NCI-H146 (cell line): Measurements from ENCODE around the gene PRG2.

Experiments
- DNase-seq: peaks from one replicate; lab custom pipeline; 2025; lab: John Stamatoyannopoulos, UW

PRG2 gene

DNA sequence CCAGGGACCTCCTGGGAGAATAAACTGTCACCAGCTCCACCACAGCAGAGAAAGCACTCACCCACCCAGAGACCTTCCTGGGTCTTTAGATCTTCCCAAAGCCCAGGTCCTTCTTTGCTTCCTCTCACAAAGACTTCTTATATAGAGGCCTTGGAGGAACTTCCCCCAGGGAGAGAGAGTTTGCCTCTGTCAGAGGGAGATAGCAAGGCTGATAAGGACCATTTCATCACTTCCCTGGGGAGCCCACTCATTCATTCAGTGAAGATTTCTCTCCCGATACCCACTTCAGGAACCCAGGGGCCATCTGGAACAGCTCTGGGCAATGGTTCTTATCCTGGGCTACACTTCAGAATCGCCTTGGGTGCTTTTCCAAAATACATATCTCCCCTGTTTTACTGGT, at the start of gene PRG2:
PRG2 (minus strand) TSS at position 116 of the 400 bp plus-strand sequence. CDS start 706 bp downstream, outside the sequence.
- no peak for DNase-seq

- no peak for DNase-seq
Observed at GRCh38 chr11:57439786-57440185, 49.3 kb upstream of the PRG2 start.

DNA sequence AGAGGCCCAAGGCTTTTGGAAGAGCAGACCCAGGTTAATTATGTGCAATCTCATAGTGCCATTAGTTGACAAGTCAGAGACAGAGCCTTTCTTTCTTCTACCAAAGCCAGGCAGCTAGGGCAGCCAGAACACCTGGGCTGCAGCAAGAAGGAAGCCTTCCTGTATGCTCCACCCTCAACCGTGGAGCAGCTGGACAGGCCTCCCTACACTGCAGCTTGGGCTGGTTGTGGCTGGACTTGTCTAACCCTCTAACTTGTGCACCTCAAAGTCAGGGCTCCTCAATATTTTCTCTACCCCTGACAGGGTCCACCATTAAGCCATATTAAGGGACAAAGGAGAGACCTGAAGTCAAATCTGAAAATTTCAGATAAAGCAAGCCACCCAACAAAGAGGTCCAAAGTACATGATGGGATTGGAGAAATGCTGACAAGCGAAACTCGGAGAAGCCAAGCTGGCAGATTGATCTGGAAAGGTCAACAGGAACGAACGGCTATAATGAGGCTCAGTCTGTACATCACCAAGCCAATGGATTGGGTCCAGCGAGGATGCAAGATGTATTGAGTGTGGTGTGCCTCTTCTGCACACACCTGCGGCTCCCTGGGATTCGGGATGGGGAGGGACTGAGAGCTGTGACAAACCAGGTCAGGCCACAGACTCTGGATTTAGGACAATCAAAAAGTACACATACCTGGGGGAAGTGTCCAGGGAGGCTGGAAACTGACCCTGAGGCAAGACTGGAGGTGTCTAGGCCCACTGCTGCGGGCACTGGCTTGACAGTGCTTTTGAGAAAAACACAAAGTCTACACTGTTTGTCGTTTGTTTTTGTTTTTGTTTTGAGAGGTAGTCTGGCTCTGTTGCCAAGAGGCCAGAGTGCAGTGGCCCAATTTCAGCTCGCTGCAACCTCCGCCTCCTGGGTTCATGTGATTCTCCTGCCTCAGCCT, 48.2 kb upstream of the PRG2 start:
- DNase-seq: no peak

DNA sequence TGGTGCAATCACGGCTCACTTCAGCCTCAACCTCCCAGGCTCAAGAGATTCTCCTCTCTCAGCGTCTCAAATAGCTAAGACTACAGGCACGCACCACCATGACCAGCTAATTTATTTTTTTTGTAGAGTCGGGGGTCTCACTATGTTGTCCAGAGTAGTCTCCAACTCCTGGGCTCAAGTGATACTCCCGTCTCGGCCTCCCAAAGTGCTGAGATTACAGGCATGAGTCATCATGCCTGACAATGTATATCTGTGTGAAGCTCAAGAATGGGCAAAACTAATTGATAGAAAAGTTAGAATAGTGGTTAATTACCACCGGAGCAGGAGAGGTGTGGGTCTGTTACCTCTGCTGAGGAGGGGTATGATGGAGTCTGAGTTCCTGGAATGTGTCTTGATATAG, 45.6 kb upstream of the PRG2 start:
- no peak for DNase-seq

DNA sequence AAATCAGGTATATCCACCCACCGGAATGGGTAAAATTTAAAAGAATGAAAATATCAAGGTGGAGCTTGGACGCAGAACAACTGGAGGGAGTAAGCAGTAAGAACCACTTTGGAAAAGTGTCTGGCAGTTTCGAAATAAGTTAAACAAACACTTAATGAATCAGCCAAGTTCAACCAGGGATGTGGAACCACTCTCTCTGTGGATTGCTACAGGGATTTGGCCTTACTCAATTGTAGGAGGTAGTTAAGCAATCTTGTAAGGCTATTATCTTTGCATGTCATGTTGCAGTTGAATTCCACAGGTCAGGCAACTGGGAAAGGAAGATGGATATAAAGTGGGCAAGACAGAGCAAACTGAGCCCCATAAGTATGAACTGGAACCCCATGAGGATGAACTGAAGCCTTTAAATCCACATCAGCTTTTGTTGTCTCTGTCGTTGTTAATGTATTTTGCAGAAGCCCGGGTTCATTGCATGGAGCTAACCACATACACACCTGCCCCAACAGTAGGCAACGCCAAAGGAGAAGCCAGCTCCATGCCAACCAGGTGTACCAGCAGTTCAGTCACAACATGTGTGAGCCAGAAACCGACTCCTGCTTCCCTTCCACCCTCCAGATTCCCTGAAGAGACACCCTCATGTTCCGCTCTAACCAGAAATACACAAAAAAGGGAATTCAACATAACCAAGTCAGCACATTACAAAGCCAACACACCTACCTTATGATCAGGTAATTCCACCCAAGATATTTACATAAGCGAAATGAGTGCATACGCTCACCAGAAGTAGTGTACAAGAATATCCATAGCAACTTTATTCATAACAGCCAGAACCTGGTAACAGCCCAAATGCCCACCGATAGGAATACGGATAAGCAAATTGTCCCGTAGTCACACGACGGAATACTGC, 44.4 kb upstream of the PRG2 start:
- DNase-seq: no peak

- no peak for DNase-seq
Observed at GRCh38 chr11:57432714-57433163, 42.3 kb upstream of the PRG2 start.

DNA sequence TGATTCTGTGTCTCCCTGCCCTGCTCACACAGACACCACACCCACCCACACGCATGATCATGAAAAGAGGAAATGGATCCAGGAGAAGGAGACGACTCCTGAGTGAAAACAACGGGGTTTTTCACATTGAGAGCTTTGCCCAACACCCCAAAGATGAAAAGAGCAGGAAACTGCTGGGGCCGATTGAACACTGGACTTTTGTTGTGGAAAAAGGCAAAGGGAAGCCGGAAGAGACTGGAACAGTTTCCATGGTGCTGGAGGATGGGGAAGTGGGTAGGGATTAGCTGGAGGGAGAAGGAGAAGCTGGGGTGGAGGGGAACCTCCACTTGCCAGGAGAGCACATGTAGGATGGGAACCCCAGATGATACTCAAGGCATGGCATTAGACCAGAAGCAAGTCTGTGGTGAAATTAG, 41.7 kb upstream of the PRG2 start:
- no peak for DNase-seq

- DNase-seq: no peak
Observed at GRCh38 chr11:57430952-57431351, 40.5 kb upstream of the PRG2 start.

- peak; percentile 11 for DNase-seq
Observed at GRCh38 chr11:57429946-57430345, 39.5 kb upstream of the PRG2 start.

- DNase-seq: no peak
Observed at GRCh38 chr11:57428643-57429042, 38.2 kb upstream of the PRG2 start.

- DNase-seq: no peak
Observed at GRCh38 chr11:57427727-57428082, 37.3 kb upstream of the PRG2 start.

GRCh38 chr11:57426929-57427726, 36.7 kb upstream of the PRG2 start, which contains the start of gene SLC43A3:
Gene SLC43A3, minus strand, starts transcription at chr11:57427121. Its CDS starts 949 bp downstream, at chr11:57426172.
- peak; percentile 82 for DNase-seq

DNA sequence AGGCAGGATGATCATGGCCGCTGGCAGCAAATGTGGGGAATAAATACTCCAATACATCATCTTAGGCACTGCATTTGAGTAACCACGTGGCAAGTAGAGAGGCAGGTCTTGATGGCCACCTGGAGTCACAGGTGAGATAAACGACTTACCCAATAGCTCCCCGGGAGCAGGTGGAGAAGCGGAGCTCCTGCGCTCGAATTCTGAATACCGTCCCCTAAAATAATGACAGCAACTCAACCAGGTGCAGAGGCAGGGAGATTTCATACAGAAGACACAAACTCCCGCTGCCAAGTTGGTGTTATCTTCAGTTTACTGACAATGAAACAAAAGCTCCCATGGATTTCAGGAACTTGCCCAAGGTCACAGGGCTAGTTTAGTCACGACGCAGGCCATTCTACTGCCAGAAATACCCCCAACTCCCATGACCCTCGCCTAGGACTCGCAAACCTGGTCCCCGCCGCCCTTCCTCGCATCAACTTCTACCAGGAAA, 36.0 kb upstream of the PRG2 start:
- DNase-seq: peak; percentile 86

DNA sequence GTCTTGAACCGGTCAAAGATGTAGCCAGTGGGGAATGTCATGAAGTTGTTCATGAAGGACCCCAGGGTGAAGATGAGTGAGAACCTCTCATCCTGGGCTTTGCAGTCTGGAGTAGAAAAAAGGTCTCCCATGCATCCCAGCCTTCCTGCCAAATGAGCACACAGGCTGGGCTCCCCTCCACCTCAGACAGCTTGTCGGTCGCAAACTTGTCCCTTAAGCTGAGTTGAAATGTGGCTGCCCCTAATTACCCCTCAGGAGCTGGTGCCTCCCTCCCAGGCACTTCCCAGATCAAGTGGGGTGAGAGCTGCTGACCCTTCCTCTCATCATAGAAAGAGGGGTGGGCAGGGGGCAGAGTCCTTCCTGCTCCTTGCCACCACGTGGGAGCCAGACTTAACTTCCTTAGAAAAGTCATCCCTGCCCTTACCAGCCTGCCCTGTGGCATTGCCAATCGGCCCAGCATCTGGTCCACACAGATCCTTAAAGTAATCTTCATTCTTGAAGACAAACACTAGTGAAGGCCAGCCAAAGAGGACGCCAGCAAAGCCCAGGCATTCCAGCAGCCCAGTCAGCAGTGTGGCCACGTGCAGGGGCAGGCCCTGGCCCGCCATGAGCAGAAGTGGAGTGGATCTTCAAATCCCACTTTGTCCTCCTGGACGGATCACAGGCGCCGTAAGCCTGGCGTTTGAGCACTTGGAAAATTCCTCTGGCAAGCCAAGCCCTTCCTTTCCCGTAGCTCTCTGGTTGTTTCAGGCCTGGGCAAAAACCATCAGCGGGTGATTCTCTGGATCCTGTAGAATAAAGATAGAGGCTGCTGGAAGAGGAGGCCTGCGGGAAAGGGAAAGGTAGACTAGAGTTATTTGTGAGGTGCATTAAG, 35.4 kb upstream of the PRG2 start:
- no peak for DNase-seq

DNA sequence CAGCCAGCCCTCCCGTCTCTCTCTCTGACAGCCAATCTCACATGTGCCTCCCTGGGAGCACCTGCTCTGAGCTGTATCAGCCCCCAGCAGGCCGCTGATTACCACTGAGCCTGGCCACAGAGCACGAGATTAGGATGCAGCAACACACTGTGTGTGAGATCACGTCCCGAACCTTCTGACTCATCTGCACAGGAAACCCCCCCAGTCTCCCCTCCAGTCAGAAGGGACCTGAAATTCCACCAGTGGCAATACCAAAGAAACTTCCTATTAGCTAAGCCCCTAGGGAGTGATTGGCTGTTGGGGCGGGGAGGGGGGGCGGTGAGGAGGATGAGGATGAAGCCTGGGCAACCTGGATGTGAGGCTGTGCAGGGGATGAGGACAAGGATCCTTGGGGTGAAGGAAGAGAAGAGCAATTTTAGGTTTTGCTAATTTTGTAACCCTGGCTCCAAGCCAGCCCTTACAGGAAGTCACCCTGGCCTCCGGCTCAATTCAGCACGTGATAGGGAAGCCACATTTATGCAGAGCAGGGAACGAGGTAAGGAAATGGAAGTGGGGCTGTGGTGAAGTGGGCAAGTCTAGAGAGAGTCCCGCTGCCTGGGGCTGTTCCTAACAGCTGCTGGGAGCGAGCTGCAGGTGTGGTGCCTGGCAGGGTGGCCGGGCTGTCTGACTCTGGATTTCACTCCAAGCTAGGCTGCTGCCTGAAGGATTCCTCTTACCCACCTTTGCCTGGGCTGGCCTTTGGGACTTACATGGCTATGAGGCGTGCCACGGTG, 34.5 kb upstream of the PRG2 start:
- peak; percentile 40 for DNase-seq

GRCh38 chr11:57424137-57424791, 33.8 kb upstream of the PRG2 start:
- no peak for DNase-seq

DNA sequence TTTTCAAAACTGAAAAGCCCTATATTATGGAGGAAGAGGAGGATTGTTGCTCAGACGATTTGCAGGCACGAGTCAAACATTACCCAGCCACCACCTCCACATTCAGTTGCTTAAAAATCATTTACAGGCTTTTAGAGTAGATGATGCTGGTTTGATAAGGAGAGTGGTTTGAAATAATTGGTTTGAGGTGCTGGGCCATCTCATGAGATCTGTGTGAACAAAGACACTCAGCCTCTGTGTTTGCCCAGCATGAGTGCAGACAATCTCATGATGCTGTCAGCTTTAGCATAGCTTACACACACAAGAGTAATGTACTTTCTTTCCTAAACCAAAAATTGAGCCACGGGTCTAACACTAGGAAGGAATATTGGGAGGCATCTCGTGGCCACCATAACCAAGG, 32.2 kb upstream of the PRG2 start:
- no peak for DNase-seq

DNA sequence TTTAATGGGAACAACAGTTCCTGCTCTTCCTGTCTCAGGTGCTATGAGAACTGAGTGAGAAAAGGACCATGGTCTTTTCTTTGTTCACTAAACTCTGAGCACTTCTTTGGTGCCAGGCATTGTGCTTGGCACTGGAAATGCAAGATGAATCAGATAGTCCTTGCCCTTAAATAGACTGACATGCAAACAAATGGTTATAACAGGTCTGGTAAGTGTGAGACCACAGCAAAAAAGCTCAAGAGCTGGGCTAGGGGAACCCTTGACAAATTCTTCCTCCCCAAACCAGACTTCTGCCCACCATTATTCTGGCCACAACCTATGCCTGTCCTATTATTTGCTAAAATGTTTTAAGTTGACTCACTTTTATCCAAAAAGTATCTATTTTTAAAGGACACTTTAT, 31.4 kb upstream of the PRG2 start:
- DNase-seq: no peak

DNA sequence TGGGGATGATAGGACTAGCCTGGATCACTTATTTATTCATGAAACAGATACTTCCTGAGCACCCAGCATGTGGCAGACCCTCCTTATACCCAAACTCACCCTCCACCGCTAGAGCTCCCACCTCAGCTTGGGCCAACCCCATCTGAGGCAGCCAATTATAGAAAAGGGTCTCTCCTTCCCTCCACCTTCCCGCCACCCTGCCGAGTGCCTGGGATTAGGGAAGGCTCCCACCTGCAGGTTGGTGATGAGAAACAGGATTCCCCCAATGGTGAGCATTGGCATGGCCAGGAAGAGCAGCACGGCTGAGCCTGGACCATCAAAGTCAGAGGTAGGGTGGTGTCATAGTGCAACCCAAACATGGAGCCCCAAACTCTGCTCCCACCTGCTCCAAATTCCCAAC, 30.6 kb upstream of the PRG2 start:
- no peak for DNase-seq
